ENCODE data around the gene CBY1.

CBY1 gene

GRCh38 chr22:38700789-38701628 is 44.6 kb downstream of the CBY1 start, which contains the start of gene JOSD1:
JOSD1 (minus strand) TSS chr22:38700943; CDS start chr22:38699987, 956 bp downstream.
- Mint-ChIP-seq H3K9me3 (no peaks in the 10 kb centered on the region), H3K27me3 (peaks cover 9% of the 10 kb centered on the region), H3K4me1 (peaks cover 64% of the 10 kb centered on the region), H3K27ac (peak within 1 kb of the TSS; percentile 99), H3K36me3 (peaks cover 31% of the 10 kb centered on the region), H3K4me3 (peak within 1 kb of the TSS; percentile 81)
- DNase-seq, result peak; percentile 97
- CTCF ChIA-PET, result interaction anchor here (4.7 kb wide), 1 partner anchor 19 kb away, joined by 30 read pairs; the partner anchor contains the start of gene TOMM22

- Mint-ChIP-seq H3K27ac (peak overlapping the region; percentile 97), H3K36me3 (peaks cover 15% of the 10 kb centered on the region), H3K4me3 (peak overlapping the region; percentile 76), H3K4me1 (peaks cover 56% of the 10 kb centered on the region), H3K9me3 (no peaks in the 10 kb centered on the region), H3K27me3 (peaks cover 9% of the 10 kb centered on the region)
- no peak for DNase-seq
- CTCF ChIA-PET, result interaction anchor here (0.8 to 1.4 kb wide), 2 partner anchors 15 to 20 kb away, joined by 3 to 5 read pairs; no protein-coding TSS in a partner anchor
Measured at GRCh38 chr22:38704654-38705234, 48.3 kb downstream of the CBY1 start.

DNA sequence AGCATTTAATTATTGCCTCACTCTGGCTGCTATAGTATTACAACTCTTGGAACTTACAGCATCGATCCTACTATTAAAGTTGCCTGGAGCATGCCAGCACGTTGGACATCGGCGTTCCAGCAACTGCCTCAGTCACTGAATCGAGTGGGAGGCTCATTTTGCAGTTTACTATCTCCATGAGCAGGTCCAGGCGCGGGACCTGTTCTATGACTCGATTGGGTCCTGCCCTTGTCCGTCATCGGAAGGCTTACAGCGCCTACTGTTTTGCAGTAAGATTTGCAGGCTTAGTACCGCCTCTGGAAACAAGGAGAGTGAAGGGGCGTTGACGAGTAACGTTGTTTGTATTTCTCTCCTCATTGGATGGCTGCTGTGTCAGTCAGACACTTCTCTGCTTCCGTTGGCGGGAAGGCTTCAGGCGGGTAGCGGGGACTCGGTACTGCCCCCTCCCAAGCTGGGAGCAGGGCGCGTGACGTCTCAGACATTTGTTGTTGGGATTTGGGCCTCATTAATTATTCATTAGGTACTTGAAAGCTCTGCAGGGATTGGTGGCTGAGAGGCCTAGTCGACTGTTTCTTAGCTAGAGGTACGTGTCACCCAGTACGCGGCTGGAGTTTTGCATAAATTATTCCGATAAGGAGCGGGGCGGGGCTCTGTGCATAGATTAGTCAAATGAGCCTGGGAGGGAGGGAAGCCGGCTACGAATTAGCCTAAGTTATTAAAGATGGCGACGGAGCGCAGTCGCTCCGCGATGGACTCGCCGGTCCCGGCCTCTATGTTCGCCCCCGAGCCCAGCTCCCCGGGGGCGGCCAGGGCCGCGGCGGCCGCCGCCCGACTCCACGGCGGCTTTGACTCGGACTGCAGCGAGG is 49.0 kb downstream of the CBY1 start, which contains the start of gene GTPBP1:
Gene GTPBP1 (plus strand): TSS at position 710 of the 866 bp plus-strand sequence. CDS start 12 bp downstream, at position 722.
- CTCF ChIA-PET, result interaction anchor here (1.2 to 2.0 kb wide), 3 partner anchors 19 to 23 kb away, joined by 5 to 9 read pairs (median 5); partner anchors contain the start of gene TOMM22
- Mint-ChIP-seq H3K27ac (peak within 1 kb of the TSS; percentile 97), H3K36me3 (peaks cover 20% of the 10 kb centered on the region), H3K27me3 (peaks cover 9% of the 10 kb centered on the region), H3K4me3 (peak within 1 kb of the TSS; percentile 93), H3K9me3 (no peaks in the 10 kb centered on the region), H3K4me1 (peaks cover 57% of the 10 kb centered on the region)
- DNase-seq, result peak; percentile 98

DNA sequence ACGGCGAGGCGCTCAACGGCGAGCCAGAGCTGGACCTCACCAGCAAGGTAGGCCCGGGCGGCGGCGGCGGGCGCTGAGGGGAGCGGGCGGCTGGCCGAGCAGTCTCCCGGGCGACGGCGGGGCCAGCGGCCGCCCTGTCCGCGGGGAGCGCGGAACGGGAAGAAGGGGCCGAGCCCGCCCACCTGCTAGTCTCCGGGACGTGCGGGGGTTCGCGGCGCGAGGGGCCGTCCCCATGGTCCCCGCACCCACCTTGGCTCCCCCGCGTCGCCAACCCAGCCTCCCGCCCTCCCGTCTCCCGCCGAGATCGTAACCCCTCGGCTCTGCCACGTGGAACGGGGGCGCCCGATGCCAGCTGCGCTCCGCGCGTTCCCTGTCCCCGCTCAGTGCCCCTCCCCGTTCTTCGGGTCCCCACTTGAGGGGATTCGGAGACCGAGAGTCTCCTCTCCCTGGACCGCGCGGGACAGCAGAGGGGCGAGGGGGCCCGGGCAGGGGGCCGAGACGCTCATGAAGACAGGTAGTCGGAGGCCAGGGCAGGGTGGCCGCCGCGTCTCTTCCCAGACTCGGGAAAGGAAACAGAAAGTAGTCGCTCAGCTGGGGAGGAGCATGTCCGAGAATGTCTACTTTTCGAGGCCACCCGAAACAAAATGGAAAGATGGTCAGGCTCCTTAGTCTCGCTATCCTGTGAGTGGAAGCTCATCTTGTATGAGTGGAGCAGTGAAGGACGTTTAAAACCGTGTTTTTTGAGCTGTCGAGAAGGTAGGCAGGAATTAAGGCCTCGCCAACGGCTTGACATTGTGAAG is 49.9 kb downstream of the CBY1 start:
- Mint-ChIP-seq H3K27ac (peak overlapping the region; percentile 94), H3K27me3 (peaks cover 2% of the 10 kb centered on the region), H3K4me3 (peak overlapping the region; percentile 93), H3K36me3 (peaks cover 28% of the 10 kb centered on the region), H3K9me3 (no peaks in the 10 kb centered on the region), H3K4me1 (peaks cover 62% of the 10 kb centered on the region)
- peak; percentile 67 for DNase-seq
- CTCF ChIA-PET, result interaction anchor here (1.2 to 2.0 kb wide), 4 partner anchors 10 to 25 kb away, joined by 4 to 9 read pairs (median 5); partner anchors contain the start of gene TOMM22

DNA sequence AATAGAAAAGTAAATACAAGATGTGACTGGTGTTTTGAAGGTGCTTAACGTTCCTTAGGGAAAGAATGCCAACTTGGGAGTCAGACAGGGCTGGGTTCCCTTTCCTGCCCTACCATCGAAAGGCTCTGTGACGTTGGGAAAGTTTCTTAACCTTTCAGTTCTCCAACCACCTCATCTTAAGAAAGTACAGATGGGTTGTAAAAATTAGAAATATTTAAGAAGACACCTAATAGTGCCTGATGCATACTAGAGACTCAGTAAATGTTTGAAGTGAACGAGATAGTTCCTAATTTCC is 50.4 kb downstream of the CBY1 start:
- Mint-ChIP-seq H3K4me3 (peak overlapping the region; percentile 93), H3K27me3 (no peaks in the 10 kb centered on the region), H3K36me3 (peaks cover 28% of the 10 kb centered on the region), H3K27ac (peak overlapping the region; percentile 94), H3K4me1 (peaks cover 57% of the 10 kb centered on the region), H3K9me3 (no peaks in the 10 kb centered on the region)
- DNase-seq, result no peak
- CTCF ChIA-PET, result interaction anchor here (1.0 to 2.0 kb wide), 4 partner anchors 10 to 29 kb away, joined by 3 to 9 read pairs (median 4); partner anchors contain the start of gene TOMM22

DNA sequence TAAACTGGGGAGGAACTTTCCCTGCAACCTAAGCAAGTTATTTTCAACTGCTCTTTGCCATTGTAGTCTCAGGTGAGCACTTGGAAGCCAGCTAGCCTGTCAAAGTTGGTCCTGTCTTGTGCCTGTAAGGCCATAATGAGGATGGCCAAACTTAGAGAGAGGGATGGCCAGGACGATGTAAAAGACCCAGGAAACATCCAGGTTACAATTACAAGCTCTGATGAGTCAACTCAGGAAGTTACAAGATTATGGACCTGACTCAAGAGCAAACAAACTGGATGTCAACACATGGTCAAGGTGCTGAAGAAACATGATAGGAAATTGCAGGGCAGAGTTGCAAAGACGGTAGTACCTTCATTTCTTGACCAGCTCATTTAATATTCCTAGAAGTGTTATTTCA is 50.9 kb downstream of the CBY1 start:
- Mint-ChIP-seq H3K9me3 (no peaks in the 10 kb centered on the region), H3K27me3 (no peaks in the 10 kb centered on the region), H3K4me3 (peak overlapping the region; percentile 93), H3K36me3 (peaks cover 32% of the 10 kb centered on the region), H3K4me1 (peaks cover 61% of the 10 kb centered on the region), H3K27ac (peak overlapping the region; percentile 94)
- DNase-seq, result no peak
- CTCF ChIA-PET, result interaction anchor here (0.6 to 2.0 kb wide), 5 partner anchors 11 to 28 kb away, joined by 3 to 9 read pairs (median 4); partner anchors contain the start of gene TOMM22

DNA sequence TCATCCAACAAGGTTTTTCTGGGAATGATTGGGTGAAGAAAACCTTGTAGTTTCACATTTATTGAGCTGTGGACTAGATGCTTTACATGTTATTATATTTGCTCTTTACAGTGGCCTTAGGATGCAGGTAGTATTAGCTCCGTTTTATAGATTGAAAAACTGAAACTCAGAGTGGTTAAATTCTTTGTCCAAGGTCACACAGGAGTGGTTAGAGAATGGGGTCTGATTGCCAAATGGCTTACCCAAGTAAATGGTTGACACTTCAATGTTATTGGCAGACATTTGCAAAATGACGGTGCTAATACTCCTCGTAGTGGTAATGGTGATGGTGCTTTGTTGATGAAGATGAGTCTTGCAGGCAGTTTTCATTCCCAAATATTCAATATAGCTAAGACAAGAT is 51.5 kb downstream of the CBY1 start:
- Mint-ChIP-seq H3K4me1 (peaks cover 65% of the 10 kb centered on the region), H3K36me3 (peaks cover 32% of the 10 kb centered on the region), H3K9me3 (no peaks in the 10 kb centered on the region), H3K4me3 (peak overlapping the region; percentile 34), H3K27me3 (no peaks in the 10 kb centered on the region), H3K27ac (no peak overlapping the region)
- CTCF ChIA-PET, result interaction anchor here (0.6 to 2.0 kb wide), 4 partner anchors 11 to 26 kb away, joined by 3 to 9 read pairs (median 4); partner anchors contain the start of gene TOMM22
- DNase-seq, result no peak

GRCh38 chr22:38709306-38709705 is 52.9 kb downstream of the CBY1 start:
- no peak overlapping the region for H3K27ac Mint-ChIP-seq
- CTCF ChIA-PET, result interaction anchor here (0.6 to 1.6 kb wide), 3 partner anchors 10 to 28 kb away, joined by 3 to 6 read pairs (median 3); partner anchors contain the start of gene TOMM22
- no peak for DNase-seq
- H3K4me1 Mint-ChIP-seq, result peaks cover 68% of the 10 kb centered on the region
- H3K4me3 Mint-ChIP-seq, result peak overlapping the region; percentile 34
- no peaks in the 10 kb centered on the region for H3K27me3 Mint-ChIP-seq
- H3K9me3 Mint-ChIP-seq, result no peaks in the 10 kb centered on the region
- H3K36me3 Mint-ChIP-seq, result peaks cover 32% of the 10 kb centered on the region

DNA sequence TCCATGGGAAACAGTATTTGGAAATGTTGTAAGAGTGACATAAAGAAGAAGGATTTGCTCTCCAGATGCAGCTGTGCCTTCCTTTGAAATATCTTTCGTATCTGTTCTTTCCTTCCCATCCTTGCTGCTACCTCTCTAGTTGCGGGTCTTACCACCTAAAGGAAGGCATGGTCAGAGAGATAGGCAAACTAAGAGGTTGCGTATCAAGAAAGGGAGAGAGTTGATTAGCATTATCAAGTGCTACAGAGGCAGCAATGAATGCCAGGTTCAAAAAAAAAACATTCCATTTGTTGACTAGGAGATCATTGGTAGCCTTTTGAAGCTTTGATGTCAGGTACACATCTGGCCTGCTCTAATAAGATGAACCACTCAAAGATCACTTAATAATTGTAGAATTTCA is 53.9 kb downstream of the CBY1 start:
- H3K9me3 Mint-ChIP-seq, result no peaks in the 10 kb centered on the region
- no peaks in the 10 kb centered on the region for H3K27me3 Mint-ChIP-seq
- H3K36me3 Mint-ChIP-seq, result peaks cover 32% of the 10 kb centered on the region
- H3K27ac Mint-ChIP-seq, result no peak overlapping the region
- CTCF ChIA-PET, result interaction anchor here (1.6 kb wide), 1 partner anchor 15 kb away, joined by 6 read pairs; no protein-coding TSS in a partner anchor
- DNase-seq, result no peak
- H3K4me1 Mint-ChIP-seq, result peaks cover 67% of the 10 kb centered on the region
- H3K4me3 Mint-ChIP-seq, result no peak overlapping the region

- peaks cover 68% of the 10 kb centered on the region for H3K4me1 Mint-ChIP-seq
- H3K27ac Mint-ChIP-seq, result no peak overlapping the region
- no peak overlapping the region for H3K4me3 Mint-ChIP-seq
- CTCF ChIA-PET, result interaction anchor here (1.6 kb wide), 1 partner anchor 14 kb away, joined by 6 read pairs; no protein-coding TSS in a partner anchor
- DNase-seq, result no peak
- H3K9me3 Mint-ChIP-seq, result no peaks in the 10 kb centered on the region
- H3K27me3 Mint-ChIP-seq, result no peaks in the 10 kb centered on the region
- peaks cover 34% of the 10 kb centered on the region for H3K36me3 Mint-ChIP-seq
Measured at GRCh38 chr22:38710866-38711265, 54.4 kb downstream of the CBY1 start.

DNA sequence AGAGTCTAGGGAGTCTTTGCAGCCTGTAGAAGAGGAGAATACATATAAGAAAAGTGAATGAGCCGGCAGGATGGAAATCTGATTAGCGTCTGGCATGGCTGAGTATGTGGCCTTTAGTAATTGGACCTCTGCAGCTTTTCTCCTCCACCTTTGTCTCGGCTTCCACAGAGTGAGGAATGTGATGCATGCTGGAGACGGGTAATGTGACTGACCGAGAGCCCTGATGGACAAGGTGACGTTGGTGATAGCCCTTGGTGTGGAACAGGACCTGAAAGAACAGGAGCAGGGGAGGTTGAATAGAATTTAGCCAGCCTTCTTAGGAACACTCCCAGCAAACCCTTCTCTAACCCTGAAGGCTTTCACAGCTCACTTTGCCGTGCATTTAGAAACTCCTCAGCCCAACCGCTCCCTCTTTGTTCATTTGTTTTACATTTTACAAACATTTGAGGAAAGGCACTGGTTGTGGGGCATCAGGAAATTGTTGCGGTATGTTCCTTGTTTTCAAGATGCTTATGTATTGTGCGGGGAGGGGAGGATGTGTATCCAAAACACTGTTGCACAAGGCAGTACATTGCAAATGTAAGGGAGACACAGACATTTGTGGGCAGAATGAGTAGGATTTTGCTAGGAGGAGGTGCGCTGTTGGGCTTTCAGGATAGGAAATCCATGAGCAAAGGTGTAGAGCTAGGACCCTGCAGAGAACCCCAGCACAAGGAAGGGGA is 56.2 kb downstream of the CBY1 start:
- H3K9me3 Mint-ChIP-seq, result no peaks in the 10 kb centered on the region

GRCh38 chr22:38713921-38714320 is 57.5 kb downstream of the CBY1 start:
- Mint-ChIP-seq H3K4me1 (peaks cover 44% of the 10 kb centered on the region), H3K9me3 (no peaks in the 10 kb centered on the region), H3K36me3 (peaks cover 39% of the 10 kb centered on the region), H3K27ac (peak overlapping the region; percentile 28), H3K27me3 (no peaks in the 10 kb centered on the region), H3K4me3 (no peak overlapping the region)
- no peak for DNase-seq
- CTCF ChIA-PET, result no interaction called here

More for the DNA sequence above, 56.2 kb downstream of the CBY1 start:
- Mint-ChIP-seq H3K4me3 (no peak overlapping the region), H3K27ac (no peak overlapping the region), H3K27me3 (no peaks in the 10 kb centered on the region), H3K4me1 (peaks cover 56% of the 10 kb centered on the region), H3K36me3 (peaks cover 38% of the 10 kb centered on the region)
- CTCF ChIA-PET, result no interaction called here
- DNase-seq, result no peak

All from activated naive CD4-positive, alpha-beta T cell treated with anti-CD3 and anti-CD28 coated beads, Interleukin-2, amount 10 ng/mL, durations not matched to agents 7 days and 5 days (primary cell).